Stimulated activated CD4-positive, alpha-beta T cell treated with anti-CD3 and anti-CD28 coated beads, TNF-alpha, amount 100 ng/mL, for 24 hours (primary cell): ENCODE data around the gene ZNF292.
"Not testable (repeated sequence)": the region's sequence is repeated elsewhere in the genome, so short reads cannot be mapped to it uniquely, and the experiment has no call there.

Experiments used
- DNase-seq, 3 experiments: peaks; one replicate each; pipeline ENCODE4 v3.0.0-alpha.2; 2020; ENCODE audit warnings: low read depth in 3 of 3

Gene ZNF292

GRCh38 chr6:87274660-87275274, 119.4 kb downstream of the ZNF292 start:
- no peak for DNase-seq

- DNase-seq = no peak
Measured at GRCh38 chr6:87276624-87277023, 121.3 kb downstream of the ZNF292 start.

GRCh38 chr6:87277123-87277522, 121.8 kb downstream of the ZNF292 start:
- no peak for DNase-seq

- DNase-seq = no peak
Measured at GRCh38 chr6:87279196-87279595, 123.8 kb downstream of the ZNF292 start.

- no peak for DNase-seq
Measured at GRCh38 chr6:87281426-87281825, 126.1 kb downstream of the ZNF292 start.

- DNase-seq = no peak
Measured at GRCh38 chr6:87282743-87283142, 127.4 kb downstream of the ZNF292 start.

GRCh38 chr6:87283461-87283860, 128.1 kb downstream of the ZNF292 start:
- DNase-seq = no peak

GRCh38 chr6:87287251-87287650, 131.9 kb downstream of the ZNF292 start:
- DNase-seq = no peak

GRCh38 chr6:87289571-87289970, 134.2 kb downstream of the ZNF292 start:
- no peak for DNase-seq

GRCh38 chr6:87291883-87292282, 136.5 kb downstream of the ZNF292 start:
- no peak for DNase-seq

GRCh38 chr6:87293526-87293925, 138.2 kb downstream of the ZNF292 start:
- no peak for DNase-seq

GRCh38 chr6:87297119-87297518, 141.8 kb downstream of the ZNF292 start:
- DNase-seq = no peak

GRCh38 chr6:87301277-87301676, 145.9 kb downstream of the ZNF292 start:
- not testable (repeated sequence) for DNase-seq

- DNase-seq = no peak
Measured at GRCh38 chr6:87308970-87309369, 153.6 kb downstream of the ZNF292 start.

- no peak for DNase-seq
Measured at GRCh38 chr6:87312860-87313259, 157.5 kb downstream of the ZNF292 start.
